Hepatocyte (in vitro differentiated cells): ENCODE data around the gene PDE4D.

Source experiments
- CTCF ChIP-seq: fragments of 200-600 bp; sonication (generic); IDR thresholded peaks from 2 replicates; pipeline ENCODE4 v1.5.1; 2016; ENCODE audit warnings: antibody characterized with exemption, mild to moderate bottlenecking; ENCODE audit not compliant: poor library complexity
- EZH2 ChIP-seq: fragments of 200-600 bp; sonication (generic); IDR thresholded peaks from 2 replicates; pipeline ENCODE4 v1.6.1; 2016; ENCODE audit warnings: antibody characterized with exemption, mild to moderate bottlenecking, borderline replicate concordance
- EZH2phosphoT487 ChIP-seq: fragments of 200-600 bp; sonication (generic); IDR thresholded peaks from one replicate; pipeline ENCODE4 v1.6.1; 2018; ENCODE audit warnings: antibody characterized with exemption, mild to moderate bottlenecking, low read depth, moderate library complexity; ENCODE audit not compliant: unreplicated experiment, severe bottlenecking

GRCh38 chr5:59337240-59337639, 556.3 kb downstream of the PDE4D start:
- TF ChIP-seq CTCF (no peak), EZH2phosphoT487 (no peak), EZH2 (no peak)
